Ramos (cell line): ENCODE measurements around the gene HACD2.
"Not testable (repeated sequence)": the region's sequence is repeated elsewhere in the genome, so short reads cannot be mapped to it uniquely, and the experiment has no call there.

Experiments
- in situ Hi-C: fragments of 300-500 bp; cut with MboI; formaldehyde crosslinking; loops from one replicate; pipeline ENCODE4 v1.14.3; 2022; ENCODE audit warnings: low sequenced_read_pairs; ENCODE audit not compliant: unreplicated experiment

The HACD2 gene

DNA sequence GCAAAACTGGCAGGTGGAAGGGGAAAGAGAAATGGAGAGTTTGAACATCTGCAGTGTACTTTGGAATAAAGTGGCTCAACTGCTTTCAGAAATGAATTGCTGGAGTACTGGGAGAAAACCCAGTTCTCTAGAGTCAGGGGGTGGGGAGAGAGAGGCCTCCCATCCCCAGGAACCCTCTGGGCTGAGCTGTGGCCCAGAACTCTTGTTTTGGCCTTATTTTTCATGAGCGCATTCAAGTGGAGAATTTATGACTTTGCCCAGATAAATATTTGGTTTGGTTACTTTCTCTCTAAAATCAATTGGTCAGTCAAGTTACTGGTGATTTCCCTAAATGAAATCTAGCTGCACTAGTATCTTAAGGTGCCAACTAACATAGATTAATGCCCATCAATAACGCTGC, 28.7 kb upstream of the HACD2 start:
- in situ Hi-C loops, result no loop called here

DNA sequence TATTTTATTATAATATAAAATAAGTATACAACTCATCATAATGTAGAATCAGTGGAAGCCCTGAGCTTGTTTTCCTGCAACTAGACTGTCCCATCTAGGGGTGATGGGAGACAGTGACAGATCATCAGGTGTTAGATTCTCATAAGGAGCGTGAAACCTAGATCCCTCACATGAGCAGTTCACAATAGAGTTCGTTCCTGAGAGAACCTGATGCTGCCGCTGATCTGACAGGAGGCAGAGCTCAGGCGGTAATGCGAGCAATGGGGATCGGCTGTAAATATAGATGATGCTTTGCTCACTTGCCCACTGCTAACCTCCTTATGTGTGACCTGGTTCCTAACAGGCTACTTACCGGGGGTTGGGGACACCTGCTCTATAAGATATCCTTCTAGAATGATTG, 26.8 kb upstream of the HACD2 start:
- in situ Hi-C loops, result not testable (repeated sequence)

DNA sequence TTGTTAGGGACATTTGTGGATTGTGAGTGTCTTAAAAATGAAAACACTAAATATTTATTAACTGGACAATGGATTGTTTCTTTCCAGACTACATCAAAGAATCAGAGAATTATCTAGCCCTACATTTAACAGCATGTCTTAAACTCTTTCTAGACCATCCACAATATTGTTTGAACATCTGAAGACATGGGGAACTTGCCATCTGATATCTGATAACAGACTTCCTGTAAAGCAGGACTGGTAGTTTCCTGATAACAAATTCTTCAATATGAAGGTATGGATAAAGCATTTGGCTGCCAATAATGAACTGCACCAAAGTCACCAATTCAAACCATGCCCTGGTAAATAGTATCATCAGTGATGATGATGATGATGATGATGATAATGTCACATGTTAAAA, 26.2 kb upstream of the HACD2 start:
- in situ Hi-C loops, result no loop called here

DNA sequence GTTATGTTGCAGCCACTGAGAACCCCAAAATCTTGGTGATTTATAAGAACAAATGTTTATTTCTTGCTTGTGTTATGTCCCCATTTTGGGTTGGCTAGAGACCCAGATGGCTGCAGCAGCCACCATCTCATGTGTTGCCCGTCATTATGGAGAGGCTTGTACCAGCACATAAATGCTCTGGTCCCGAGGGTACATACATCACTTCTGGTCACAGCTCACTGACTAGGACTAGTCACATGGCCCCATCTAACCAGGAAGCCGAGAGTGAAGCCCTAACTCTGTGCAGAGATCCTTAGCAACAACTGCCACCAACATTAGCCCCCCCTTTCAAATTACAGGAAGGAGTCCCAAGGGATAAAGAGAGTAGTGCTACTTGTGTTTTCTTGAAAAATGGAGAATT, 25.5 kb upstream of the HACD2 start:
- in situ Hi-C loops, result no loop called here

DNA sequence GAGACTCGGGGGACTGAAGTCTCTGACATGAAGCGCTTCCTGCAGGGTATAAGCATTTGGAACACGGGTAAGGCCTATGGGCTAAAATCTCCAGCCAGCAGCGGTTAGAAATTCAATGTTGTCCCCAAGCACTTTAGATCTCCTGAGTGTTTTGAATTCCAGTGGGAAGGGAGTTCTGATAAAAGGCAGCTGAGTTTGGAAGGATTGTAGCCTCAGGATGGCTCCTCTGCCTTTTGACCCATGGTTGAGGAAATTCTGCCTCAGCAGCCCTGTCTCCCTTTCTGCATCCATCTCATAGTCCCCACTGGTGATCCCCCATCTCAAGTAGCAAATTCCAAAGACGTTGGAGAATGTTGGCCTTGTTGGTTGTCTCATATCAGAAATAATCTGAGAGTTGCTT, 24.2 kb upstream of the HACD2 start:
- in situ Hi-C loops, result no loop called here

DNA sequence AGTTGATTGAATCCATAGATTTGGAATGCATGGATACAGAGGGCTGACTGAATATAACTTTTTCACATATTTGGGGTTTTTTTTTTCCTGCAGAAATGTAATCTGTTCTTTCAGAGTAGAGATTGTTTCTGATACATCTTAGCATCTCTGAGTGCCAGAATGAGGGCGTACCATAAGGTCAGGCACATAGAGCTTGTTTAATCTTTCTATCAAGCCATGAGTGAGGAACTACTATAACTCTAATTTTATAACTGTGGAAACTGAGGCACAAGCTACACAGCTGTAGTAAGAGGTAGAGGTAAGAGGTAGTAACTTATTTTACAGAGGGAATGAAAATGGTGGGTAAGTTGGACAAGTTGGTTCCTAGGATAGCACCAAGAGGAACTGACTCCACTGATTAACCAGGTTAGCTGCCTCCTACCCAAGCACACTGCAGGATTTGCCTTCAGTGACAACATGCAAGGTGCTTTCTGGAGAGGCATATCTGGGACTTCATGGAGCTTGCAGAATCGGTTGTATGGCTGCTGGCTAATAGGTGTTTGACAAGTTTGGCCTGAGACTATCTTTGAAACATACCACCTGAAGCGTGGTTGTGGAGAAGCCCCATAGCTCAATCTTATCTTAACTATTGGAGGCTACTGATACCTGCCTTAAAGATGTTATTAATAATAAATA, 23.5 kb upstream of the HACD2 start:
- in situ Hi-C loops, result no loop called here

DNA sequence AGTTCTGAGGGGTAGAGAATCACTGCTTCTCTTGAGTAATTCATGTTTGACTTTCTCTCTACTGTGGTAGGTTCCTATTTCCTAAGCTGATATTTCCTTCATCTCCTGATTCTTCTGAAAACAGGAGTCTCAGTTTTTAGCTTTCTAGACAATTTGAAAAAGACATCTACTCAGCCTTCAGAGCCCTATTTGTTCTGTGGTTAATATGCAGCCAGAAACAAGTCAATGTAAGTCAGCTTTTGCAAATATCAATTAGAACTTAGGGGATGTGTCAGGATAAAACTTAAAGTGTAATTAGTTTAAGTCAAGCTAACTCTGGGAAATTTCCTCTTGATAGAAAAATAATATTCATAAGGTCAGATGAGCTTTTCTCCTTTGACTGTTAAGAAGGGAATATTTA, 21.7 kb upstream of the HACD2 start:
- in situ Hi-C loops, result no loop called here

DNA sequence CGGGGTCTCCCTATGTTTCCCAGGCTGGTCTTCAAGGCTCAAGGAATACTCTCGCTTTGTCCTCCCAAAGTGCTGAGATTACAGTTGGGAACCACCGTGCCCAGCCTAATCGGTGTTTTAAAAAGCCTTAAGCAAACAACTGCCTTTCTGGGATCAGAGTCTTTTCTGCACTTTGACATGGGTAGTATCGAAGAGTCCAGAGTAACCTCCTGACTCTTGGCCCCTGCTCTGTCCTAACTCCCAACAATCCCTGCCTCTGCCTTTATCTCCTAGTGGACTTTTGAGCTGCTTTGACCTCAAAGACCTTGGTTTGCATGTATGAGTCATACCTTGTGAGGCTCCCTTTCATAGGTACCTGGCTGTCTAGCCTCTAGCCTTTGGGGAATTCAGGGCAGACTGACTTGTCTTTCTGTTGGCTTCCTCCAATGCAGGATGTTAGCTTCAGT, 21.0 kb upstream of the HACD2 start:
- in situ Hi-C loops, result no loop called here

DNA sequence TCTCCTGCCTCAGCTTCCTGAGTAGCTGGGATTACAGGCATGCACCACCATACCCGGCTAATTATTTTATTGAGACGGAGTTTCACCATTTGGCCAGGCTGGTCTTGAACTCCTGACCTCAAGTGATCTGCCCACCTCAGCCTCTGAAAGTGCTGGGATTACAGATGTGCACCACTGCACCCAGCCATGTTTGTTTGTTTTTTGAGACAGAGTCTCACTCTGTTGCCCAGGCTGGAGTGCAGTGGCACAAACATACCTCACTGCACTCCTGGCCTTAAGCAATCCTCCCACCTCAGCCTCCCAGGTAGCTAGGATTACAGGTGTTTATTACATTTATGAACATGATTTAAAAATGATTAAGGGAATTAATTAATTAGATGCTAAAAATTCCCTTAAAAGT, 18.3 kb upstream of the HACD2 start:
- in situ Hi-C loops, result not testable (repeated sequence)

DNA sequence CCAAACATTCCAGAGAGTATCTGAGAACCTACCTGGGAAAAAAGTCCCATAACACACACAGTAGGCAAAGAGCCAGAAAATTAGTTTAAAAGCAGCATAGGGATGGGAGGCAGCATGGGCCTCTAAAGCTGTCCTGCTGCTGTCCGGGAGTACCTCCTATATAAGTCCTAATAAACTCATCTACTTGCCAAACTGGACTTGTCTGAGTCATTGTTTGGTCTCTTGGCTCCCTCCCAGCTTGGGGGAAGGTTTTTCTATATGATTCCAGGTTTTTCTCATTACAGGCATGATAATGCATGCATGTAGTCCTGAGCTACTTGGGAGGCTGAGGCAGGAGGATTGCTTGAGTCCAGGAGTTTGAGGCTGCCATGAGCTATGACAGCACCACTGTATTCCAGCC, 17.5 kb upstream of the HACD2 start:
- in situ Hi-C loops, result no loop called here

DNA sequence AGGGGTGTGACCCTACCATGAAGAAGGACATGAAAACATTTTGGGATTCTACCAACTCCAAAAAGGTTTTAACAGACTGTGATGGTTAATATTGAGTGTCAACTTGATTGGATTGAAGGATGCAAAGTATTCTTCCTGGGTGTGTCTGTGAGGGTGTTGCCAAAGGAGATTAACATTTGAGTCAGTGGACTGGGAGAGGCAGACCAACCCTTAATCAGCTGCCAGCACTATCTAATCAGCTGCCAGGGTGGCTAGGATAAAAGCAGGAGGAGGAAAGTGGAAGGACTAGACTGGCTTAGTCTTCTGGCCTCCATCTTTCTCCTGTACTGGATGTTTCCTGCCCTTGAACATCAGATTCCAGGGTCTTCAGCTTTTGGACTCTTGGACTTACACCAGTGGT, 16.0 kb upstream of the HACD2 start:
- in situ Hi-C loops, result not testable (repeated sequence)

DNA sequence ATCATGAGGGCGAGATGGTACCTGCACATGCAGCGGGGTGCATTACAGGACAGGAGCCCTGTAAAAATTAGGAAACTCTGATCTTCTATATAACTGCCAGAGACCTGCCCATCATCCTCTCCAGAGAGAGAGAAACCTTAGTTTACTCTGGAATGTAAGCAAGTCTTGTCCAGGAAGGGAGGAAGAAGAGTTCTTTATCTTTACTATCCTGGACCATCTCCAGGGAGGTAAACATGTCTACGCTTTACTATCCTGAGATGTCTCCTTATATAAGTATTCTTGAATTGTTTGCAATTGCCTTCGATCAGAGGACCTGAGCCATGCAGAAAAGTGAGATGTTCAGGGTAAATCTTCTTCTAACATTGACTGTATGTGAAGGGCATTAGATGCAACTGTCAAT, 12.7 kb upstream of the HACD2 start:
- in situ Hi-C loops, result no loop called here

DNA sequence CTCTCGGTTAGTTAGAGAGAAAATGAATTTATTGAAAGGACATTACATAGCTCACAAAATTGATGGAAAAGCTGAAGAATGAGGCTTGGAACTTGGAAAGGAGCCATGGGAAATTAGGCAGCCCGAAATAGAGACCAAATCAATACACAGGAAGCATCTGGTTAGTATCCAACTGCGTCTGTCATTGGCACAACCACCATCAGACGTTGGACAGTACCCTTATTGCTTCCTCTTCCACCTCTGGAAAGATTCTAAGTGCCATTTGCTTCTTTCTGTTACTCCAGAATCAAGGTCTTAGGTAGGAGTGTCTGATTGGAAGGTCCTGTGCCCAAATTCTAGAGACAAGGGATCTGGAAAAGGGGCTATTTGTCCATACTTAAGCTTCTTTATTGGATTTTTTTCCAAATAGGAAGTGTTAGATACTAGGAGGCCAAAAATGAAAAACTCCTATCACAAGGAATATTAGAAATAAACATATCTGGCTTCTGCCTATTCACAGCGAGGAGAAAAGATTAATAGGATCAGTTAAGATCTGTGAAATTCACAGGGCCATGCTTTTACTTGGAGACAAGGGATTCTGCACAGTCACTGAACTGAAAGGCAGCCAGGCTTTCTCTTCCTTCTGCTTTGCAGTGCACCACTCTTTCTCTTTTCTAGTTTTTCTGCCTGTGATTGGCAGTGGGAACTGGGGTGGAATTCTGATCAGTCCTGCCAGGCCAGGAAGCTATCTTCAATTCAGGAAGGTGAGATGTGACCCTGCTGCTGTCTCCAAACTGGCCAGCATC, 10.7 kb upstream of the HACD2 start:
- in situ Hi-C loops, result no loop called here

DNA sequence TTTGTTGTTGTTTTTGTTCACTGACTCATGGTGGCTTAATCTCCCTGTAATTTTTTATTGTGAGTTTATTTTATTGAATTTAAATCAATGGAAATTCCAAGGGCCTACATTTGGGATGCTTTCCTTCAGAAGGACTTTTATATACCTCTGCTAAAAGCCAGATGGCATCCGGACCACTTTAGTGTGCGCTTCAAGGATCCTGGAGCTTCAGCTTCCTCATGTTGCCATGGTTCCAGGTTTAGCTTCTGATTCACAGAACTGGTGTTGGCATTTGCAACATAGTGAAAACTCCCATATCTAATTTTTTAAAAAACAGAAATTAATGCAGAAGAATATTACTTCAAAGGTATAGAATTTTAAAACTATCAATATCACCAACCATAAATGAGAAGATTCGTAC, 8.5 kb upstream of the HACD2 start:
- in situ Hi-C loops, result no loop called here

DNA sequence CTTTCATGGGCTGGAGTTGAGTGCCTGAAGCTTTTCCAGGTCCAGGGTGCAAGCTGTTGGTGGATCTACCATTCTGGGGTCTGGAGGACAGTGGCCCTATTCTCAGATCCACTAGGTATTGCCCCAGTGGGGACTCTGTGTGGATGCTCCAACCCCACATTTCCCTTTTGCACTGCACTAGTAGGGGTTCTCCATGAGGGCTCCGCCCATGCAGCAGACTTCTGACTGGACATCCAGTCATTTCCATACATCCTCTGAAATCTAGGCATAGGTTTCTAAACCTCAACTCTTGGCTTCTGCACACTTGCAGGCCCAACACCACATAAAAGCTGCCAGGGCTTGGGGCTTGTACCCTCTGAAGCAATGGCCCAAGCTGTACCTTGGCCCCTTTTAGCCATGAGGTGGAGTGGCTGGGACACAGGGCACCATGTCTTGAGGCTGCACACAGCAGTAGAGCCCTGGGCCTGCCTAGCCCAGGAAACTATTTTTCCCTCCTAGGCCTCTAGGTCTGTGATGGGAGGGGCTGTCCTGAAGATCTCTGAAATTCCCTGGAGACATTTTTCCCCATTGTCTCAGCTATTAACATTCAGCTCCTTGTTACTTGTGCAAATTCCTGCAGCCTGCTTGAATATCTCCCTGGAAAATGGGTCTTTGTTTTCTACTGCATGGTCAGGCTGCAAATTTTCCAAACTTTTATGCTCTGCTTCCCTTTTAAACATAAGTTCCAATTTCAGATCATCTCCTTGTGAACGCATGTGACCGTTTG, 6.0 kb upstream of the HACD2 start:
- in situ Hi-C loops, result no loop called here

DNA sequence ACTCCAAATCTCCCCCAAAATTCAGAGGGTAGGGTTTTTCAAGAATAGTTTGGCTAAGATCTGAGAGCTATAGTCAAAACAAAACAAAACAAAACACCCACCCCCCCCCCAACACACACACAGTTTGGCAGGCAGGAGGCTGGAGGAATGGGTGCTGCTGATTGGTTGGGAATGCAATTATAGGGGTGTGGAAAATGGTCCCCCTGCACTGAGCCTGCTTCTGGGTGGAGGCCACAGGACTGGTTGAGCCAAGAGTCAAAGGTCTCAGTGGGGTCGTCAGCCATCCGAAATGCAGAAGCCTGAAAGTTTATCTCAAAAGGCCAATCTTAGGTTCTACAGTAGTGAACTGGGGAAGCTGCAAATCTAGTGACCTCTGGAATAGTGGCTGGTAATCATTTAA, 2.5 kb upstream of the HACD2 start:
- in situ Hi-C loops, result no loop called here

DNA sequence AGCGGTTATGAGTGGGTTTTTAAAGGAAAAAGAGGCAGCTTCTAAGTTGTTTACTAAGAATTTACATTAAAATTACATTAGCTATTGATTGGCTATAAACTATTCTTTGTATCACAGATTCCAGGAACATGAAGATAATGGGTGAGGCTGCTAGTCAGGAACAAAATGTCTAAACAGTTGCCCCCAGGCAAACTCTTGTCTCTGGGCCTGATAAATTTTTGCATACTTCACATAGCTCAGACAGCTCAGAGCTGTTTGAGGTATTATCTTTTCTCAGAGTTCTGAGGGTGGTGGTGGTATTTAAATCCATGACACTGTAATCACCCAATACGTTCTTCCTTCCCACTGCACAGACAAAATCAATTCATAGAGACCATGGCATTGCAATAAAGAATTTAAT, 2.1 kb upstream of the HACD2 start:
- in situ Hi-C loops, result no loop called here

DNA sequence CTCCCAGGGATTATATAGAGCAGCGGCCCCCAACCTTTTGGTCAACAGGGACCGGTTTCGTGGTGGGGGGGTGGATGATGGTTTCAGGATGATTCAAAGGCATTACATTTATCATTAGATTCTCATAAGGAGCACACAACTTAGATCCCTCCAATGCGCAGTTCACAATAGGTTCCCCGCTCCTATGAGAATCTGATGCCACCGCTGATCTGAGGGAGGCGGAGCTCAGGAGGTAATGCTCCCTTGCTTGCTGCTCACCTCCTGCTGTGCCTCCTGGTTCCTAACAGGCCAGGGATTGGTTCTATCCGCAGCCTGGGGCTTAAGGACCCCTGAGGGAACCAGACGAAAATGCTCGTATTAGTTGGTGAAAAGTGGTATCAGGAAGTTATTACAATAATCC, 1.3 kb upstream of the HACD2 start:
- in situ Hi-C loops, result no loop called here

DNA sequence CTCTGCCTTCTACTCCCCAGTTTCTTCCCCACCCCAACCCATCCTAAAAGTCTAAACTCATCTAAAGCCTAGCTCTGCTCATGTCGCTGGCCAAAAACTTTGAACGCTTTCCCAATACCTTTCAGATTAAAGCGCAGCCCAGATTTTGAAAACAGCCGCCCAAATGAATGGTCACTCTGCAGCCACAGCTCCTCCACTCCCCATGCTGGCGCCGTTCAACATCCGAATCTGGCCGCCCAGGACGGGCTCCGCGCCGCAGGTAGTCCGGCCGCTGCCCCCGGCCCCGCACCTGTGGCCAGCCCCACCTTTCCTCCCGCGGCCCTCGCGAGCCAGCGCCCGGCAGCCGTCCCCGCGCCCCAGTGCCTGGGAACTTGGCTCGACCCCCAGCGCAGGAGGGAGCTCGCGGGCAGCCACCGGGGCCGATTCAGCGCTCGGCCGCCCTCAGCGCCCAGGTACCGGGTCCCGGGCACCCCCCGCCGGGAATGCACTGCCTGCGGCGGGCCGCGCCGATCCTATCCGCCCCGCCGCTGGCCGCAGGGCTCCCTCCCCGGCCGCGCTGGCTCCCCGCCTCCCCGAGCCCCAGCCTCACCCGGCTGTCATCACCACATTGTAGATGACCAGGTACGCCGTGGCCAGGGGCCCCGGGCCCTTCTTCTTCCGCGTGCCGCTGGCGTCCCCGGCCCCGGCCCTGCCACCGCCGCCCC, 417 bp downstream of the HACD2 start:
- in situ Hi-C loops, result no loop called here

DNA sequence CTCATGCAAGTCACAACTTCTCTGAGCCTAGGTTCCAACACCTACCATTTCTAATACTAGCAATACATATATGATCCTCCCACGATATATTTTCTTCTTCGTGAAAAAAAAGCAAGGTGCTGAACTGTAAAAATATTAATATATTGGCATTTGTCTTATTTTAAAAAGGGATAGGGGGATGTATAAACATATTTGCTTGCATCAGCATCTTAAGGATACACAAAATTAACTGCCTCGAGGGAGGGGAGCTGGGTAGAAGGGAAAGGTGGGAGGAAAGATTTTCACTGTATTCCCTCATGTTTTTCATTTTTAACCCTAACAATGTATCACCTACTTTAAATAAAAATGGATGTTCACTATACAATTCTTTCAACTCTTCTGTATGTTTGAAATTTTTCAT, 1.3 kb downstream of the HACD2 start:
- in situ Hi-C loops, result no loop called here

DNA sequence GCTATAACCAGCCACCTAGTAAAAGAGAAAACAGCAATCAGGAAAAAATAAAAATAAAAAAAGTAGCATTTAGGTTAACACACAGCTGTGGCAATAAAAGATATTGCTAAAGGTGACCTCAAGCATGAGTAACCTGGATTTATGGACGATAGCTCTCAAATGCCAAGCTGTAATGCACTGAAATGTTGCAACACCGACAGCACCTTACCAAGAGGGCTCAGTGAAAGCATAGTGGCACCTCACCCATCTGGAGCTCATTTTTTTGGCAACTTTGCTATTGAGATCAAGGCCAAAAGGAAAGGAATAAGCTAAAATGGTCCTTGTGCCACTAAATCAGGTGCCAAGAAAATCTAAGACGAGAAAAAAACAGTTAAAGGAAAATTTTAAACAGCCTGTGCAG, 2.5 kb downstream of the HACD2 start:
- in situ Hi-C loops, result no loop called here
